Duodenal mucosa (tissue), 2 donors: Measurements from ENCODE around the gene CTSF.
A peak's percentile ranks its signal among the peaks of the same experiment; 100 is the strongest.
"Not testable (repeated sequence)": the region's sequence is repeated elsewhere in the genome, so short reads cannot be mapped to it uniquely, and the experiment has no call there.

Experiments
- H3K27ac ChIP-seq: one replicate; pipeline ENCODE4 v1.7.0; 2013; ENCODE audit warnings: low read depth, low read length
- H3K27me3 ChIP-seq, 2 donors: one replicate each; pipeline ENCODE4 v1.7.0; 2013; ENCODE audit warnings: low read length in 2 of 2, control low read depth in 1 of 2; ENCODE audit not compliant: insufficient read depth in 2 of 2, control insufficient read depth in 1 of 2
- H3K36me3 ChIP-seq, 2 donors: one replicate each; pipeline ENCODE4 v1.7.0; 2013; ENCODE audit warnings: low read length in 2 of 2, control low read depth in 1 of 2; ENCODE audit not compliant: insufficient read depth in 2 of 2, control insufficient read depth in 1 of 2
- H3K4me1 ChIP-seq, 2 donors: one replicate each; pipeline ENCODE4 v1.7.0; 2013; ENCODE audit warnings: low read length in 2 of 2, control low read depth in 1 of 2; ENCODE audit not compliant: insufficient read depth in 2 of 2, control insufficient read depth in 1 of 2
- H3K4me3 ChIP-seq, 2 donors: one replicate each; pipeline ENCODE4 v1.7.0; 2013; ENCODE audit warnings: low read length in 2 of 2, low read depth in 1 of 2
- H3K9ac ChIP-seq, 2 donors: one replicate each; pipeline ENCODE4 v1.7.0; 2013; ENCODE audit warnings: low read length in 2 of 2, low read depth in 1 of 2
- H3K9me3 ChIP-seq, 2 donors: one replicate each; pipeline ENCODE4 v1.7.0; 2013; ENCODE audit warnings: low read length in 2 of 2, control low read depth in 1 of 2; ENCODE audit not compliant: control insufficient read depth in 1 of 2

Gene CTSF

GRCh38 chr11:66568124-66568916 lies at the start of gene CTSF:
Gene CTSF (minus strand): TSS chr11:66568606. CDS start chr11:66568486, 120 bp downstream.
- Histone ChIP-seq H3K27ac (no peak within 1 kb of the TSS), H3K36me3 (no peaks in the 10 kb centered on the region), H3K9ac (no peak within 1 kb of the TSS), H3K4me1 (peaks cover 3 to 4% of the 10 kb centered on the region in 2 donors), H3K4me3 (peak within 1 kb of the TSS; percentile 56 to 66), H3K27me3 (peaks cover 7 to 11% of the 10 kb centered on the region in 2 donors), H3K9me3 (no peaks in the 10 kb centered on the region)

GRCh38 chr11:66617155-66617834 lies 48.9 kb upstream of the CTSF start:
- H3K36me3 ChIP-seq: peaks cover 0 to 7% of the 10 kb centered on the region in 2 donors
- peak overlapping the region; percentile 97 to 100 for H3K4me3 ChIP-seq
- peak overlapping the region; percentile 93 for H3K27ac ChIP-seq
- H3K9ac ChIP-seq: peak overlapping the region; percentile 94 to 98
- peaks cover 21 to 38% of the 10 kb centered on the region in 2 donors for H3K4me1 ChIP-seq
- H3K27me3 ChIP-seq: no peaks in the 10 kb centered on the region
- no peaks in the 10 kb centered on the region for H3K9me3 ChIP-seq

- H3K36me3 ChIP-seq: peaks cover 0 to 2% of the 10 kb centered on the region in 2 donors
- H3K4me3 ChIP-seq: peak within 1 kb of the TSS; percentile 97 to 100
These were observed 48.2 kb upstream of the CTSF start, which contains the start of gene RBM14 for GRCh38 chr11:66616379-66617154. Gene RBM14 (plus strand): TSS chr11:66616630. CDS start chr11:66616721, 91 bp downstream.

GRCh38 chr11:66614073-66614472 lies 45.7 kb upstream of the CTSF start:
- H3K9ac ChIP-seq: no peak overlapping the region

More at GRCh38 chr11:66616379-66617154, 48.2 kb upstream of the CTSF start, which contains the start of gene RBM14:
- Histone ChIP-seq H3K4me1 (peaks cover 20 to 34% of the 10 kb centered on the region in 2 donors), H3K27me3 (no peaks in the 10 kb centered on the region), H3K9ac (peak within 1 kb of the TSS; percentile 94 to 98), H3K27ac (peak within 1 kb of the TSS; percentile 93), H3K9me3 (no peaks in the 10 kb centered on the region)

GRCh38 chr11:66612458-66612857 lies 44.1 kb upstream of the CTSF start:
- no peak overlapping the region for H3K27ac ChIP-seq

More at GRCh38 chr11:66614073-66614472, 45.7 kb upstream of the CTSF start:
- Histone ChIP-seq H3K9me3 (no peaks in the 10 kb centered on the region), H3K4me1 (peaks cover 11 to 26% of the 10 kb centered on the region in 2 donors), H3K27me3 (no peaks in the 10 kb centered on the region), H3K4me3 (no peak overlapping the region), H3K36me3 (no peaks in the 10 kb centered on the region), H3K27ac (no peak overlapping the region)

GRCh38 chr11:66609721-66610617 lies 41.6 kb upstream of the CTSF start:
- H3K27ac ChIP-seq: no peak overlapping the region
- H3K9ac ChIP-seq: no peak overlapping the region
- H3K9me3 ChIP-seq: no peaks in the 10 kb centered on the region
- H3K27me3 ChIP-seq: no peaks in the 10 kb centered on the region
- H3K4me1 ChIP-seq: peaks cover 6 to 22% of the 10 kb centered on the region in 2 donors
- H3K36me3 ChIP-seq: peaks cover 6 to 15% of the 10 kb centered on the region in 2 donors
- no peak overlapping the region for H3K4me3 ChIP-seq

More at GRCh38 chr11:66612458-66612857, 44.1 kb upstream of the CTSF start:
- no peak overlapping the region for H3K9ac ChIP-seq
- peaks cover 0 to 11% of the 10 kb centered on the region in 2 donors for H3K4me1 ChIP-seq
- no peak overlapping the region for H3K4me3 ChIP-seq
- H3K36me3 ChIP-seq: no peaks in the 10 kb centered on the region
- no peaks in the 10 kb centered on the region for H3K27me3 ChIP-seq
- no peaks in the 10 kb centered on the region for H3K9me3 ChIP-seq

- Histone ChIP-seq H3K9me3 (no peaks in the 10 kb centered on the region), H3K27me3 (no peaks in the 10 kb centered on the region), H3K4me1 (peaks cover 6 to 22% of the 10 kb centered on the region in 2 donors), H3K4me3 (peak overlapping the region in 1 of 2 donors; percentile 7), H3K9ac (peak overlapping the region in 1 of 2 donors; percentile 32), H3K27ac (peak overlapping the region; percentile 53), H3K36me3 (peaks cover 7 to 23% of the 10 kb centered on the region in 2 donors)
These were observed 38.9 kb upstream of the CTSF start for GRCh38 chr11:66607126-66607834.

GRCh38 chr11:66606608-66607007 lies 38.2 kb upstream of the CTSF start:
- H3K9ac ChIP-seq, H3K9me3 ChIP-seq, H3K27me3 ChIP-seq: not testable (repeated sequence)
- peaks cover 6 to 22% of the 10 kb centered on the region in 2 donors for H3K4me1 ChIP-seq
- peak overlapping the region in 1 of 2 donors; percentile 7 for H3K4me3 ChIP-seq
- H3K36me3 ChIP-seq: peaks cover 7 to 23% of the 10 kb centered on the region in 2 donors
- peak overlapping the region; percentile 53 for H3K27ac ChIP-seq
